ENCODE data around the gene ILF3. TPM values are rescaled to one million over a fixed set of nuclear protein-coding genes. Genes with fewer than 3 reads are reported as not detected.

ILF3 gene
- total and polyA plus RNA-seq, 2 of the 13 experiments (the other 11 are each of a cell fraction or from before 2014, with no cell fraction given) = 120 to 173 TPM

GRCh38 chr19:10695401-10696398, 41.6 kb downstream of the ILF3 start (continued):
- TF ChIP-seq ZFP91 (CRISPR knock-in tag; IDR thresholded peaks at IDR 0.05; ENCODE audit: borderline replicate concordance) = peak; percentile 74
- no peak; the same call in 1 of the 2 replicates for TF ChIP-seq ATF7-NPFF (CRISPR knock-in tag; IDR thresholded peaks at IDR 0.05; ENCODE audit: low read depth)
- TF ChIP-seq ZNF101 (CRISPR knock-in tag; IDR thresholded peaks at IDR 0.05; ENCODE audit: borderline replicate concordance, low read depth) = no peak
- peak; percentile 91; the same call in 1 of the 2 replicates for TF ChIP-seq TOPORS (CRISPR knock-in tag; IDR thresholded peaks at IDR 0.05)
- TF ChIP-seq ZNF383 (CRISPR knock-in tag; IDR thresholded peaks at IDR 0.05; ENCODE audit: borderline replicate concordance) = no peak
- TF ChIP-seq ZFP41 (CRISPR knock-in tag; IDR thresholded peaks at IDR 0.05; ENCODE audit: borderline replicate concordance) = no peak
- no peak for TF ChIP-seq RERE (CRISPR knock-in tag; IDR thresholded peaks at IDR 0.05; ENCODE audit: low read depth)
- peak; percentile 78 for TF ChIP-seq CSRNP1 (CRISPR knock-in tag; IDR thresholded peaks at IDR 0.05)
- peak; percentile 90; the same call in 1 of the 2 replicates for TF ChIP-seq XBP1 (CRISPR knock-in tag; IDR thresholded peaks at IDR 0.05)
- peak; percentile 98 for TF ChIP-seq MXD1 (CRISPR knock-in tag; IDR thresholded peaks at IDR 0.05)
- TF ChIP-seq ZNF790 (CRISPR knock-in tag; IDR thresholded peaks at IDR 0.05; ENCODE audit: borderline replicate concordance) = peak; percentile 96
- TF ChIP-seq CENPBD1 (CRISPR knock-in tag; IDR thresholded peaks at IDR 0.05; ENCODE audit: borderline replicate concordance, low read depth) = no peak
- TF ChIP-seq ZNF891 (CRISPR knock-in tag; IDR thresholded peaks at IDR 0.05) = peak; percentile 98
- no peak for TF ChIP-seq TBP (CRISPR knock-in tag; IDR thresholded peaks at IDR 0.05)
- TF ChIP-seq KMT2A (CRISPR knock-in tag; IDR thresholded peaks at IDR 0.05) = no peak; the same call in 1 of the 2 replicates
- peak; percentile 92; the same call in 1 of the 2 replicates for TF ChIP-seq ZNF558 (CRISPR knock-in tag; IDR thresholded peaks at IDR 0.05; ENCODE audit: borderline replicate concordance)
- peak; percentile 83; the same call in 1 of the 2 replicates for TF ChIP-seq MIXL1 (CRISPR knock-in tag; IDR thresholded peaks at IDR 0.05)
- peak; percentile 95; the same call in 1 of the 2 replicates for TF ChIP-seq CAMTA2 (CRISPR knock-in tag; IDR thresholded peaks at IDR 0.05; ENCODE audit: borderline replicate concordance)

Measured in HepG2 (cell line).